Small intestine (tissue), 7 donors: ENCODE data around the gene FRAS1. TPM values are rescaled to one million over a fixed set of nuclear protein-coding genes. Genes with fewer than 3 reads are reported as not detected.

Experiments used
- DNase-seq, 2 donors: peaks; one replicate each; pipeline versions ENCODE4 v3.0.0 to v3.0.0-alpha.2; 2013
- FAIRE-seq: peaks from 2 replicates; lab custom pipeline; 2012; peaks lifted over from hg19 to GRCh38; lab: Jason Lieb, UNC
- H3K27ac ChIP-seq, 3 donors: one replicate each; pipeline ENCODE4 v1.5.1; 2013; ENCODE audit warnings: low read length in 2 of 3, mild to moderate bottlenecking in 2 of 3, control low read depth in 1 of 3, inconsistent platforms in 1 of 3, low read depth in 1 of 3, moderate library complexity in 1 of 3
- H3K27me3 ChIP-seq, 3 donors: one replicate each; pipeline ENCODE4 v1.6.1; 2013; ENCODE audit warnings: low read length in 3 of 3, inconsistent platforms in 1 of 3; ENCODE audit not compliant: control insufficient read depth in 3 of 3, insufficient read depth in 3 of 3
- H3K36me3 ChIP-seq, 3 donors: one replicate each; pipeline ENCODE4 v1.6.1; 2013; ENCODE audit warnings: low read length in 3 of 3, inconsistent platforms in 1 of 3, low read depth in 1 of 3, mild to moderate bottlenecking in 1 of 3, moderate library complexity in 1 of 3; ENCODE audit not compliant: control insufficient read depth in 3 of 3, insufficient read depth in 2 of 3
- H3K4me1 ChIP-seq, 3 donors: one replicate each; pipeline ENCODE4 v1.6.1; 2013; ENCODE audit warnings: low read length in 2 of 3, inconsistent platforms in 1 of 3, low read depth in 1 of 3, mild to moderate bottlenecking in 1 of 3, moderate library complexity in 1 of 3; ENCODE audit not compliant: control insufficient read depth in 3 of 3, insufficient read depth in 2 of 3
- H3K4me3 ChIP-seq, 3 donors: one replicate each; pipeline ENCODE4 v1.5.1; 2013; ENCODE audit warnings: low read length in 3 of 3, control low read depth in 1 of 3, inconsistent platforms in 1 of 3, low read depth in 1 of 3, mild to moderate bottlenecking in 1 of 3, moderate library complexity in 1 of 3
- H3K9me3 ChIP-seq, 2 donors: one replicate each; pipeline ENCODE4 v1.6.1; 2013; ENCODE audit warnings: low read depth in 1 of 2, low read length in 1 of 2; ENCODE audit not compliant: control insufficient read depth in 2 of 2, insufficient read depth in 1 of 2
- WGBS, 3 donors: extraction: QIAGEN DNeasy Blood & Tissue Kit; methylation state at CpG; one replicate each; pipeline ENCODE4 v1.1.7; 2013; 5-methylcytosine and 5-hydroxymethylcytosine counted together
- polyA plus RNA-seq, 4 donors: library from polyadenylated mRNA; stranded (reverse) in 3 of 4; unstranded in 1 of 4; fragments of 200-250 nt in 3 of 4; fragments of 120-200 nt in 1 of 4; gene quantifications; one replicate each; pipeline versions ENCODE4 v1.2.1 to v1.2.3, GENCODE V29; 2013
- donor health status: healthy with polysubstance abuse.
- donor health status: control.
- donor health status: control.
- donor health status: Bipolar disorder and iron deficiency.
- donor health status: healthy.

FRAS1 gene
- polyA plus RNA-seq, 4 donors: 0.16 to 12.6 TPM; not detected in 2

DNA sequence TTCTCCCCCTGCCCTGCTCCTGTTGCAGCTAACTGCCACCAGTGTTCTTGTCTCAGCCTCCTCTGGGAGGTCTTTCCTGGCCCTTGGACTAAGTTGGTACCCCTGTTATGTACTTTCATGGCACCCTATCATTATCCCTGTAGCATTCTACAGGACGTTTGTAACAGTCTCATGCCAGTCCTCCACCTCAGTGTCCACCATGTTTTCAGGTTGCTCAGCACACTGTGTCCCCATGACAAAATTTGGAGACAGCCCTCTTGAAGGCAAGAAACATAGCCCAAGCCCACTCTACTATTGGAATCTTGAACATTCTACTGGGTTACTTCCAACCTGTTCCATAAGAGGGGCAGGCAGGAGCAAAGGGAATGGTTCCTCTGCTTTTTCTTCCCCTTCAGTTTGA lies 300.0 kb downstream of the FRAS1 start:
- Histone ChIP-seq H3K27me3 (no peaks in the 10 kb centered on the region), H3K36me3 (no peaks in the 10 kb centered on the region), H3K9me3 (no peaks in the 10 kb centered on the region), H3K4me1 (peaks cover 0 to 8% (median 0%) of the 10 kb centered on the region in 3 donors), H3K4me3 (no peak overlapping the region), H3K27ac (no peak overlapping the region)
- 35 to 59% (median 46%) methylated on average over 1 of the region's 1 CpG for WGBS, 3 donors
- no peak for DNase-seq
- no peak for FAIRE-seq

DNA sequence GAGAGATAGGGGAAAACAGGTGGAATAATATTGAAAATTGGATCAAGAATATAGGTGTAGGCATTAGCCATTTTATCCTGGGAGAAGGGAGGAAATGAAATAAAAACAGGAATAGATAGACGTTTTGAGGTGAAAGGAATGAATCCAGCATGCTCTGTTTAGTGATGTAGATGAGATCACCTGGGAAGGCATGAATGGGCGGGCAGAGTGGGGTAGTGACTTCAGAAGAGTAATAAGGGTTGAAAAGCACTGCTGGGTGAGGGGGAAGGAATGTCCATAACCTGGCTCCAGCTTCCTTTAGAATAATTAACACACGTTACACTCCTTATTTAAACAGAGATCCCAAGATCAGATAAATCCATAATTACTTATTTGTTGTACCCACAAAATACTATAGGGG lies 303.3 kb downstream of the FRAS1 start:
- H3K4me3 ChIP-seq: no peak overlapping the region
- H3K9me3 ChIP-seq: no peaks in the 10 kb centered on the region
- no peaks in the 10 kb centered on the region for H3K36me3 ChIP-seq
- H3K4me1 ChIP-seq: peaks cover 0 to 16% (median 0%) of the 10 kb centered on the region in 3 donors
- H3K27me3 ChIP-seq: no peaks in the 10 kb centered on the region
- DNase-seq (no peak), FAIRE-seq (no peak)
- no peak overlapping the region for H3K27ac ChIP-seq
- WGBS, 3 donors: 55 to 68% (median 56%) methylated on average over 3 of the region's 3 CpGs

DNA sequence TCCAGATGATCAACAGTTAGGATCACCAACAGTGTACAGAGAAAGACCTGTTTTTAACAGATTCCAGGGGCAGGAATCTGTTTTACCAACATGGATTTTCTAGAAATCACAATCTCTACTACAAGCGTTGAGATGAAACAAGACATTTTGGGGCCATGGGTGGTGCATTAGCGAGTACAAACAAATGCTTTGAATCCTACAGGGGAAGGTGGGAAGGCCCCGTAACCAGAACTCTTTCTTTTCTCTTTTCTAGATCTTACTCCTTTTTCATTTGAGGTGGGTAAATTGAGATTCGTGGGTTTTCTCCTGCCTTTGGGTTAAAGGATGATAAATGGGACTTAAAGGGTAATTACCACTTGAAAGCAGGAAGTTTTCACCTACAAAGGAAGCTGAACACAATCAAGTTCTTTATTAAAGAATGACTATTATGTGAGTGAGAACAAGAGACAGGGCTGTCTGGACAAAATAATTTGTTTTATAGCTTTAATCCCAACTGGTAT lies 304.5 kb downstream of the FRAS1 start:
- Histone ChIP-seq H3K9me3 (no peaks in the 10 kb centered on the region), H3K27me3 (no peaks in the 10 kb centered on the region), H3K4me3 (no peak overlapping the region), H3K4me1 (peaks cover 0 to 16% (median 0%) of the 10 kb centered on the region in 3 donors), H3K36me3 (peaks cover 0 to 3% (median 0%) of the 10 kb centered on the region in 3 donors), H3K27ac (no peak overlapping the region)
- FAIRE-seq (no peak), DNase-seq (no peak)
- WGBS, 3 donors: 51 to 65% (median 62%) methylated on average over 4 of the region's 4 CpGs

DNA sequence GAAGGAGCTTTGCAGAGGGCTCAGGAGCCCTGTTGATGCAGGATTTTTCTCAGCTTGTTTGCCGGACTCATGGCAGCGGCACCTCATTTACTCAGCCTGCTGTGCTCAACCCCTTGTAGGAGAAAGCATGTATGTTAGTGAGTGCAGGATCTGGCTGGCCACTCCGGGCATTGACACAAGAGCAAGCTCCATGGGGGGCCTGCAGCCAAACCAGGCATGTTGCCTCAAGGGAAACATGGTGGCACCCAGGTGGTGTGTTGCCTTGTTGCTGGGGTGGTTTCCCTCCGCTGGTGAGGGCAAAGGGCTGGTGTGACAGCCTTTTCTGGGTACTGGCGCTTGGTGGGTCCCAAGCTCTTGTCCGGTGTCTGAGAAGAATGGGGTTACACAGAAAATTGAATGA lies 305.2 kb downstream of the FRAS1 start:
- H3K4me1 ChIP-seq: peaks cover 0 to 16% (median 0%) of the 10 kb centered on the region in 3 donors
- FAIRE-seq (no peak), DNase-seq (no peak)
- no peaks in the 10 kb centered on the region for H3K9me3 ChIP-seq
- no peak overlapping the region for H3K27ac ChIP-seq
- WGBS, 3 donors: 88 to 97% (median 94%) methylated on average over 6 of the region's 6 CpGs
- peaks cover 0 to 4% (median 0%) of the 10 kb centered on the region in 3 donors for H3K36me3 ChIP-seq
- H3K4me3 ChIP-seq: no peak overlapping the region
- H3K27me3 ChIP-seq: no peaks in the 10 kb centered on the region

DNA sequence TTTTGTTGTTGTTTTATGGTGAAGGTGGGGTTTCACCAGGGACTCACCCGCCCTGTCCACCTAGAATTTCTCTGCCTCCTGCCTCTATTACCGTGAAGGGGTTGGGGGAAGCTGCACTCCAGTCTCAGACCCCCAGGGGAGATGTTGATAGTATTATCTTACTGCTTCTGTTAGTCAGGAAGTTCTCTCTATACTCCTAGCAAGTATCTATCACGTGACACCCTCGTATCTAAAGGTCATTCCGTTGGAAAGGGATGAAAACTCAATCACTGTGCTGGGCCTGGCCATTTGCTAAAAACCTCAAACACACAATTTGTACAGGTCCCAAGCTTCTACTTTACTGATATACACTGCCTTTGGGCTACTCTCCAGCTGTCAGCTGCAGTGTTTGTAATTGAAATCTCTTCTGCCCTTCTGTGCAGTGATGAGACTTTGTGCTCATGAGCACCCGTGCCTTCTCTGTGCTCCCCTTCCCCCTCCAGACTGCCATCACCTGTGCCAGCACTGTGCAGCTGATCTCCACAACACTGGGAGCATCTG lies 306.0 kb downstream of the FRAS1 start:
- Histone ChIP-seq H3K36me3 (peaks cover 0 to 4% (median 0%) of the 10 kb centered on the region in 3 donors), H3K9me3 (no peaks in the 10 kb centered on the region), H3K27ac (no peak overlapping the region), H3K4me1 (peaks cover 0 to 16% (median 0%) of the 10 kb centered on the region in 3 donors), H3K4me3 (no peak overlapping the region), H3K27me3 (no peaks in the 10 kb centered on the region)
- DNase-seq (peak; percentile 22 to 37), FAIRE-seq (no peak)
- WGBS, 3 donors: 24 to 55% (median 32%) methylated on average over 5 to 6 of the region's 6 CpGs

DNA sequence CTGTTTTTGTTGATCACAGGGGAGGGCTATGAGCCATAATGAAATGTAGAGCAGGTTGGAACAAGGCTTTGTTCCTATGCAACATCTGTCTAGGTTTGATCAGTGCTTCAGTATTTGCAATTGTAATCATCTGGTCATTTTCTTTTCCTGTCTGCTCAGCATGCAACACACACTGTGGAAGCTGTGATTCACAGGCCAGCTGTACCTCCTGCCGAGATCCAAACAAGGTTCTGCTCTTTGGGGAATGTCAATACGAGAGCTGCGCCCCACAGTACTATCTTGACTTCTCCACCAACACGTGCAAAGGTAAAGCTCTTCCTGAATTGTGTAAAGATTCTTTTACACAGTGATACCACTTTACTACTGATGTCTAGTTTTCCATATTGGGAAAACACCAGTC lies 312.6 kb downstream of the FRAS1 start:
- no peak overlapping the region for H3K27ac ChIP-seq
- no peaks in the 10 kb centered on the region for H3K27me3 ChIP-seq
- H3K4me1 ChIP-seq: peaks cover 0 to 4% (median 0%) of the 10 kb centered on the region in 3 donors
- DNase-seq: no peak
- peaks cover 0 to 8% (median 0%) of the 10 kb centered on the region in 3 donors for H3K36me3 ChIP-seq
- H3K4me3 ChIP-seq: no peak overlapping the region
- no peak for FAIRE-seq
- no peaks in the 10 kb centered on the region for H3K9me3 ChIP-seq
- 69 to 78% (median 74%) methylated on average over 4 of the region's 4 CpGs for WGBS, 3 donors

DNA sequence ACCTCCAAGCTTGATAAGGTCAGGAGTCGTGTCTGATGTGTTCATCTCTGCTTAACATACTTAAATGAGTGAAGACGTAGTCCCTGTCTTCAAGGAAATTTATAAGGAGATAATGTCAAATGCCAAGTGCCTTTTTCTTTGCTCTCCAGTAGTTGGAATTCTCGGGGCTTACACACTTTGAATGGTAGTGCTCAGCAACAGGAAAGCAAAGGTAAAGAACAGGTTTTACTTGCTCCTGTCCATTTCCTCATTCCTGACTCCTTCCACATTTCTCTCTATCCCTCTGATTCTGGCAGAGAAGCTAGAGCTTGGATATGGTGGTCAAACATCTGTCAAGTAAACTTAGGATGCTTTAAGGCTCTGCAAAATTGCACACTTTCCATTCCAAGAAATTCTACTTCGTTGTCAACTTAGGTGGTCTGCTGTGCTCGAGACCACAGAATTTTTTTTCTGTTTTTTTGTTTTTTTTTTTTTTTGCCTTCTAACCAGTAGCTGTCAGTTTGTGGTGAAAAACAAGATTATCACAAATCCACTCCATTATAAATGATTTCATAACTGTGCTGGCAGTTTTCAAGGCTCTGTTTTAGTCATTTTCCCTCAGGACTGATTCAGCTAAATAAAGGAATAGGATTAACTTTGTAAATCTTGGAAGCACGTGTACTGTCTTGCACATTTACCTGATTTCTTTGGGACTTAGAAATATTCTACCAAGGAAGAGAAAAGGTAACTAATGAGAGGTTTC lies 313.7 kb downstream of the FRAS1 start:
- peaks cover 0 to 8% (median 0%) of the 10 kb centered on the region in 3 donors for H3K36me3 ChIP-seq
- no peak overlapping the region for H3K27ac ChIP-seq
- no peaks in the 10 kb centered on the region for H3K9me3 ChIP-seq
- DNase-seq: peak; percentile 35 to 52
- H3K4me1 ChIP-seq: peaks cover 0 to 9% (median 0%) of the 10 kb centered on the region in 3 donors
- 43 to 56% (median 50%) methylated on average over 6 of the region's 6 CpGs for WGBS, 3 donors
- FAIRE-seq: no peak
- no peak overlapping the region for H3K4me3 ChIP-seq
- no peaks in the 10 kb centered on the region for H3K27me3 ChIP-seq

DNA sequence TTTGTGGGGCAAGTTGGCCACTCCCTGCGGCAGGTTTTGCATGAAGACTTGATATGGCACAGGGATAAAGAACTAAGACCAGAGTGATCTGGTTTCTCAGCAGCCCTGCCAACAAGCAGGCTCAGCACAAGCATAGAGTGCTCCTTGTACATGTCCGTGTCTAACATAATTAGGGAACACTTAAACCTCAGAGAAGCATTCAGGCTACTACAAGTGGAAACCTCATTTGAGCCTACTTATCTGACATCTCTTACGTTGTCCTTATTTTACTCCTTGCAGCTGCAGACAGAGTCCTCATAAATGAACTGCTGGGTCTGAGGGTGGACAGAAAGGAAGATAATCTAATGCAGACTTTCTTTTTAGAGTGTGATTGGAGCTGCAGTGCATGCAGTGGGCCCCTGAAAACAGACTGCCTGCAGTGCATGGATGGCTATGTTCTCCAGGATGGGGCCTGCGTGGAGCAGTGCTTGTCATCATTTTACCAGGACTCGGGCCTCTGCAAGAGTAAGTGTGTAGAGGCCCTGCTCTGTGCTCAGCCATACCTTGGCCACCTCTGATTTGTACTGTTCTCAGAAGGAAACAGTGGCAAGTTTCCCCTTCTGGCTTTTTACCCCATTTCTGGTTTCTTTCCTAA lies 315.3 kb downstream of the FRAS1 start:
- DNase-seq (no peak), FAIRE-seq (no peak)
- Histone ChIP-seq H3K27ac (no peak overlapping the region), H3K4me3 (no peak overlapping the region), H3K27me3 (no peaks in the 10 kb centered on the region), H3K9me3 (no peaks in the 10 kb centered on the region), H3K36me3 (peaks cover 0 to 4% (median 0%) of the 10 kb centered on the region in 3 donors), H3K4me1 (peaks cover 0 to 9% (median 0%) of the 10 kb centered on the region in 3 donors)
- WGBS, 3 donors: 86 to 93% (median 90%) methylated on average over 5 of the region's 5 CpGs
